OCI-LY3 (cell line): ENCODE results near the gene MICALL1.

Experiments
- CTCF ChIP-seq: fragments of 200-600, 300-600 bp; sonication (generic); IDR thresholded peaks from 2 replicates; pipeline ENCODE4 v1.5.1; 2014; ENCODE audit warnings: antibody characterized with exemption, low read length, low read depth
- EZH2phosphoT487 ChIP-seq: fragments of 200-600 bp; shearing (Covaris generic); IDR thresholded peaks from 2 replicates; pipeline ENCODE4 v1.6.1; 2018; ENCODE audit warnings: antibody characterized with exemption, mixed run types, low read depth

GRCh38 chr22:37925767-37926166 is 19.7 kb downstream of the MICALL1 start:
- TF ChIP-seq CTCF (no peak), EZH2phosphoT487 (no peak)
